SK-N-SH treated with all-trans-retinoic acid at 6 μM for 48 hours (cell line): ENCODE data around the gene ID4.

ENCODE experiments used
- ATAC-seq: fragments of 200-7000 bp; cut with Tn5 transposase; 3 replicates; pipeline ENCODE4 v1.9.1; 2020; ENCODE audit warnings: mild to moderate bottlenecking, moderate library complexity
- ARNTL ChIP-seq: fragments of 450-650 bp; formaldehyde crosslinking; IDR thresholded peaks from 2 replicates; pipeline ENCODE4 v1.5.0; 2020; ENCODE audit warnings: low read depth, mild to moderate bottlenecking, moderate library complexity, borderline replicate concordance
- CSDC2 ChIP-seq: fragments of 250-450 bp; sonication (Bioruptor Pico); IDR thresholded peaks from 2 replicates; pipeline ENCODE4 v1.5.0; 2020; ENCODE audit warnings: mild to moderate bottlenecking, moderate library complexity
- ESRRG ChIP-seq: fragments of 250-450 bp; sonication (Bioruptor Pico); IDR thresholded peaks from 2 replicates; pipeline ENCODE4 v1.6.1; 2021; ENCODE audit warnings: mild to moderate bottlenecking
- GLIS3 ChIP-seq: fragments of 250-450 bp; sonication (Bioruptor Pico); IDR thresholded peaks from 2 replicates; pipeline ENCODE4 v1.5.0; 2020; ENCODE audit warnings: mild to moderate bottlenecking, moderate library complexity
- OSR1 ChIP-seq: fragments of 250-450 bp; sonication (Bioruptor Pico); IDR thresholded peaks from 2 replicates; pipeline ENCODE4 v1.8.0; 2022; ENCODE audit warnings: moderate library complexity, mild to moderate bottlenecking, inconsistent platforms
- RARB ChIP-seq: fragments of 250-450 bp; sonication (Bioruptor Pico); IDR thresholded peaks from 2 replicates; pipeline ENCODE4 v1.8.0; 2021; ENCODE audit warnings: mild to moderate bottlenecking, moderate library complexity
- SNAI2 ChIP-seq: fragments of 250-450 bp; sonication (Bioruptor Pico); IDR thresholded peaks from 2 replicates; pipeline ENCODE4 v1.5.0; 2020; ENCODE audit warnings: mild to moderate bottlenecking, moderate library complexity
- TCF4 ChIP-seq: fragments of 250-450 bp; sonication (Bioruptor Pico); IDR thresholded peaks from 2 replicates; pipeline ENCODE4 v1.8.0; 2021; ENCODE audit warnings: mild to moderate bottlenecking, moderate library complexity, borderline replicate concordance
- ZC3H10 ChIP-seq: fragments of 250-450 bp; sonication (Bioruptor Pico); IDR thresholded peaks from 2 replicates; pipeline ENCODE4 v1.5.1; 2021; ENCODE audit warnings: mild to moderate bottlenecking, moderate library complexity
- ZFP3 ChIP-seq: fragments of 250-450 bp; sonication (Bioruptor Pico); IDR thresholded peaks from 2 replicates; pipeline ENCODE4 v1.5.0; 2020; ENCODE audit warnings: mild to moderate bottlenecking, moderate library complexity
- ZFP30 ChIP-seq: fragments of 450-650 bp; formaldehyde crosslinking; IDR thresholded peaks from 2 replicates; pipeline ENCODE4 v1.5.0; 2022; ENCODE audit warnings: mild to moderate bottlenecking, moderate library complexity
- ZNF565 ChIP-seq: fragments of 450-650 bp; formaldehyde crosslinking; conservative IDR thresholded peaks from 2 replicates; pipeline ENCODE4 v1.5.0; 2020; ENCODE audit warnings: low read depth, mild to moderate bottlenecking, moderate library complexity
- ZNF70 ChIP-seq: fragments of 450-650 bp; formaldehyde crosslinking; IDR thresholded peaks from 2 replicates; pipeline ENCODE4 v1.5.0; 2020; ENCODE audit warnings: mild to moderate bottlenecking, moderate library complexity
- ZNF8 ChIP-seq: fragments of 450-650 bp; formaldehyde crosslinking; IDR thresholded peaks from 2 replicates; pipeline ENCODE4 v1.5.0; 2020; ENCODE audit warnings: mild to moderate bottlenecking, moderate library complexity
- TF ChIP-seq, protein P1 (sequence below): fragments of 250-450 bp; sonication (Bioruptor Pico); IDR thresholded peaks from 2 replicates; pipeline ENCODE4 v1.8.0; 2020; ENCODE audit warnings: mild to moderate bottlenecking, moderate library complexity, borderline replicate concordance
- TF ChIP-seq, protein P2 (sequence below): fragments of 250-450 bp; sonication (Bioruptor Pico); IDR thresholded peaks from 2 replicates; pipeline ENCODE4 v1.8.0; 2021; ENCODE audit warnings: low read depth, mild to moderate bottlenecking, moderate library complexity, borderline replicate concordance
- TF ChIP-seq, protein P3 (sequence below): fragments of 250-450 bp; sonication (Bioruptor Pico); IDR thresholded peaks from 2 replicates; pipeline ENCODE4 v1.5.0; 2020; ENCODE audit warnings: mild to moderate bottlenecking, moderate library complexity
- TF ChIP-seq, protein P4 (sequence below): fragments of 250-450 bp; sonication (Bioruptor Pico); IDR thresholded peaks from 2 replicates; pipeline ENCODE4 v1.5.1; 2020; ENCODE audit warnings: low read depth, mild to moderate bottlenecking, moderate library complexity
- TF ChIP-seq, protein P5 (sequence below): fragments of 250-450 bp; sonication (Bioruptor Pico); IDR thresholded peaks from 2 replicates; pipeline ENCODE4 v1.5.1; 2021; ENCODE audit warnings: mild to moderate bottlenecking, moderate library complexity

ID4 gene

DNA sequence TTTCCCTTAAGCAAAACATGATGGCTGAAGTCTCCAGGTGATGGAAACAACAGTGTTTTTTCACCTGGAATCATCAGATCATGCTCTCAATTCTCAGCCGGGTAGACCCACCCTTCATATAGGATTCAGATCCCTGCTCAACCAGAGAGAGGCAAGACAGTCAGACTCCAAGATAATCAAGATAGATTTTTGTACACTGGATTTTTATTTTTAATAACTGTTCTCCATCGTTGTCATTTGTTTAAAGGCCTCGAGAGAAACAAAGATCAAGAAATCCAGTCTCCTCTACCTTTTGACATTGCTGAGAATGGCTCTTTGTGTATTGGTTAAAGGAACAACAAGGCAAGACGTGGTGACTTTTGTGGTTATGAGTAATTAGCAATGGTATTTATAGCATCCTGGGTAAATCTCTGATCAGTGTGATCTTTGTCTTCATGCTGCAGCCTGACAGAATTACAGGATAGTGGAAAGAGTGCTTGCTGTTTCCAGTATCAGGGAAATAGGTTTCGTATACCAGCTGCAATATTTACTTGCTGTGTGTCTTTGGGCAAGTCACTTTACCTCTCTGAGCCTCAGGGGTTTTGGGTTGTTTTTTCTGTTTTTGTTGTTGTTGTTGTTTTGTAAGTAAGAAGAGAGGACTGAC lies 29.9 kb downstream of the ID4 start:
- ATAC-seq, result peak; percentile 74
- TF ChIP-seq SNAI2 (no peak), RARB (CRISPR knock-in tag) (no peak), ARNTL (CRISPR knock-in tag) (no peak), ZNF8 (CRISPR knock-in tag) (no peak), ZFP3 (CRISPR knock-in tag) (no peak), OSR1 (CRISPR knock-in tag) (no peak), CSDC2 (CRISPR knock-in tag) (no peak), ZNF565 (CRISPR knock-in tag) (no peak)
- TF ChIP-seq, protein P1, sequence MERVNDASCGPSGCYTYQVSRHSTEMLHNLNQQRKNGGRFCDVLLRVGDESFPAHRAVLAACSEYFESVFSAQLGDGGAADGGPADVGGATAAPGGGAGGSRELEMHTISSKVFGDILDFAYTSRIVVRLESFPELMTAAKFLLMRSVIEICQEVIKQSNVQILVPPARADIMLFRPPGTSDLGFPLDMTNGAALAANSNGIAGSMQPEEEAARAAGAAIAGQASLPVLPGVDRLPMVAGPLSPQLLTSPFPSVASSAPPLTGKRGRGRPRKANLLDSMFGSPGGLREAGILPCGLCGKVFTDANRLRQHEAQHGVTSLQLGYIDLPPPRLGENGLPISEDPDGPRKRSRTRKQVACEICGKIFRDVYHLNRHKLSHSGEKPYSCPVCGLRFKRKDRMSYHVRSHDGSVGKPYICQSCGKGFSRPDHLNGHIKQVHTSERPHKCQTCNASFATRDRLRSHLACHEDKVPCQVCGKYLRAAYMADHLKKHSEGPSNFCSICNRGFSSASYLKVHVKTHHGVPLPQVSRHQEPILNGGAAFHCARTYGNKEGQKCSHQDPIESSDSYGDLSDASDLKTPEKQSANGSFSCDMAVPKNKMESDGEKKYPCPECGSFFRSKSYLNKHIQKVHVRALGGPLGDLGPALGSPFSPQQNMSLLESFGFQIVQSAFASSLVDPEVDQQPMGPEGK (CRISPR knock-in tag), result no peak

DNA sequence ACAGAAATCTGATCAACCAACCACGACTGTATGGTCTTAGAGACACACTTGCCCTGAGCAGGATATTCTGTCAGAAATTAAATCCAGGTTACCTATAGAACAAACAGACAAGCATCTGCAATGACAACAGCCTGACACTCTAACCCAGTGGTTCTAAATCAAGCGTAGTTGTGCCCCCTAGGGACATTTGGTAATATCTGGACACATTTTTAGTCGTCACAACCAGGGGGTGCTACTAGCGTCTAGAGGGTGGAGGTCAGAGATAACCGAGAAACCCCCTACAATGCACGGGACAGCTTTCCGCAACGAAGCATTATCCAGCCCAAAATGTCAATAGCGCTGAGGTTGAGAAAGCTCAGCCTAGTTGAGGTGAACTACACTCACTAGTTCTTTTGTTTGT lies 32.3 kb downstream of the ID4 start:
- no peak for ATAC-seq
- TF ChIP-seq OSR1 (CRISPR knock-in tag) (no peak), ARNTL (CRISPR knock-in tag) (no peak)

DNA sequence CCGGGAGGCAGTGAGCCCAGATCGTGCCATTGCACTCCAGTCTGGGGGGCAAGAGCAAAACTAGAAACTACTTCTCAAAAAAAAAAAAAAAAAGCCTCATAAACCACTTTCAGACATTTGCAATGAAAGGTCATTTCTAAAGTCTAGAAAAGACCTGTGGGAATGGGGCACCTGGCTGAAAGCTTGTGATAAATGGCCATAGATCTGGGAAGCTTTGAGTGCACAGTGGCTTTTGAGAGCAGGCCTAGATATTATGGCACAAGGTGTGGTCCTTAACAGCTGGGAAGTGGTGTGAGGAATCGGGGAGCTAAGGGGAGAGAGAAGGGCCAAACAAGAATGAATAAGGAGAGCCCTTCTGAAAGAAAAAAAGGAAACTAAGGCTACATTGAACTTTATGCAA lies 33.2 kb downstream of the ID4 start:
- ATAC-seq, result no peak
- TF ChIP-seq ARNTL (CRISPR knock-in tag) (no peak), CSDC2 (CRISPR knock-in tag) (no peak), ZC3H10 (no peak), ZNF70 (no peak), ZFP30 (CRISPR knock-in tag) (no peak), ZFP3 (CRISPR knock-in tag) (no peak), OSR1 (CRISPR knock-in tag) (no peak), TCF4 (CRISPR knock-in tag) (no peak), ZNF8 (CRISPR knock-in tag) (no peak), GLIS3 (CRISPR knock-in tag) (no peak), ESRRG (CRISPR knock-in tag) (no peak), ZNF565 (CRISPR knock-in tag) (no peak), SNAI2 (no peak)
- TF ChIP-seq, protein P2, sequence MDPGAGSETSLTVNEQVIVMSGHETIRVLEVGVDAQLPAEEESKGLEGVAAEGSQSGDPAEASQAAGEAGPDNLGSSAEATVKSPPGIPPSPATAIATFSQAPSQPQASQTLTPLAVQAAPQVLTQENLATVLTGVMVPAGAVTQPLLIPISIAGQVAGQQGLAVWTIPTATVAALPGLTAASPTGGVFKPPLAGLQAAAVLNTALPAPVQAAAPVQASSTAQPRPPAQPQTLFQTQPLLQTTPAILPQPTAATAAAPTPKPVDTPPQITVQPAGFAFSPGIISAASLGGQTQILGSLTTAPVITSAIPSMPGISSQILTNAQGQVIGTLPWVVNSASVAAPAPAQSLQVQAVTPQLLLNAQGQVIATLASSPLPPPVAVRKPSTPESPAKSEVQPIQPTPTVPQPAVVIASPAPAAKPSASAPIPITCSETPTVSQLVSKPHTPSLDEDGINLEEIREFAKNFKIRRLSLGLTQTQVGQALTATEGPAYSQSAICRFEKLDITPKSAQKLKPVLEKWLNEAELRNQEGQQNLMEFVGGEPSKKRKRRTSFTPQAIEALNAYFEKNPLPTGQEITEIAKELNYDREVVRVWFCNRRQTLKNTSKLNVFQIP (CRISPR knock-in tag), result no peak
- TF ChIP-seq, protein P1 (CRISPR knock-in tag), result no peak
- TF ChIP-seq, protein P3, sequence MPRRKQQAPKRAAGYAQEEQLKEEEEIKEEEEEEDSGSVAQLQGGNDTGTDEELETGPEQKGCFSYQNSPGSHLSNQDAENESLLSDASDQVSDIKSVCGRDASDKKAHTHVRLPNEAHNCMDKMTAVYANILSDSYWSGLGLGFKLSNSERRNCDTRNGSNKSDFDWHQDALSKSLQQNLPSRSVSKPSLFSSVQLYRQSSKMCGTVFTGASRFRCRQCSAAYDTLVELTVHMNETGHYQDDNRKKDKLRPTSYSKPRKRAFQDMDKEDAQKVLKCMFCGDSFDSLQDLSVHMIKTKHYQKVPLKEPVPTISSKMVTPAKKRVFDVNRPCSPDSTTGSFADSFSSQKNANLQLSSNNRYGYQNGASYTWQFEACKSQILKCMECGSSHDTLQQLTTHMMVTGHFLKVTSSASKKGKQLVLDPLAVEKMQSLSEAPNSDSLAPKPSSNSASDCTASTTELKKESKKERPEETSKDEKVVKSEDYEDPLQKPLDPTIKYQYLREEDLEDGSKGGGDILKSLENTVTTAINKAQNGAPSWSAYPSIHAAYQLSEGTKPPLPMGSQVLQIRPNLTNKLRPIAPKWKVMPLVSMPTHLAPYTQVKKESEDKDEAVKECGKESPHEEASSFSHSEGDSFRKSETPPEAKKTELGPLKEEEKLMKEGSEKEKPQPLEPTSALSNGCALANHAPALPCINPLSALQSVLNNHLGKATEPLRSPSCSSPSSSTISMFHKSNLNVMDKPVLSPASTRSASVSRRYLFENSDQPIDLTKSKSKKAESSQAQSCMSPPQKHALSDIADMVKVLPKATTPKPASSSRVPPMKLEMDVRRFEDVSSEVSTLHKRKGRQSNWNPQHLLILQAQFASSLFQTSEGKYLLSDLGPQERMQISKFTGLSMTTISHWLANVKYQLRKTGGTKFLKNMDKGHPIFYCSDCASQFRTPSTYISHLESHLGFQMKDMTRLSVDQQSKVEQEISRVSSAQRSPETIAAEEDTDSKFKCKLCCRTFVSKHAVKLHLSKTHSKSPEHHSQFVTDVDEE (CRISPR knock-in tag), result no peak
- TF ChIP-seq, protein P4, sequence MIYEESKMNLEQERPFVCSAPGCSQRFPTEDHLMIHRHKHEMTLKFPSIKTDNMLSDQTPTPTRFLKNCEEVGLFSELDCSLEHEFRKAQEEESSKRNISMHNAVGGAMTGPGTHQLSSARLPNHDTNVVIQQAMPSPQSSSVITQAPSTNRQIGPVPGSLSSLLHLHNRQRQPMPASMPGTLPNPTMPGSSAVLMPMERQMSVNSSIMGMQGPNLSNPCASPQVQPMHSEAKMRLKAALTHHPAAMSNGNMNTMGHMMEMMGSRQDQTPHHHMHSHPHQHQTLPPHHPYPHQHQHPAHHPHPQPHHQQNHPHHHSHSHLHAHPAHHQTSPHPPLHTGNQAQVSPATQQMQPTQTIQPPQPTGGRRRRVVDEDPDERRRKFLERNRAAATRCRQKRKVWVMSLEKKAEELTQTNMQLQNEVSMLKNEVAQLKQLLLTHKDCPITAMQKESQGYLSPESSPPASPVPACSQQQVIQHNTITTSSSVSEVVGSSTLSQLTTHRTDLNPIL (CRISPR knock-in tag), result no peak
- TF ChIP-seq, protein P5, sequence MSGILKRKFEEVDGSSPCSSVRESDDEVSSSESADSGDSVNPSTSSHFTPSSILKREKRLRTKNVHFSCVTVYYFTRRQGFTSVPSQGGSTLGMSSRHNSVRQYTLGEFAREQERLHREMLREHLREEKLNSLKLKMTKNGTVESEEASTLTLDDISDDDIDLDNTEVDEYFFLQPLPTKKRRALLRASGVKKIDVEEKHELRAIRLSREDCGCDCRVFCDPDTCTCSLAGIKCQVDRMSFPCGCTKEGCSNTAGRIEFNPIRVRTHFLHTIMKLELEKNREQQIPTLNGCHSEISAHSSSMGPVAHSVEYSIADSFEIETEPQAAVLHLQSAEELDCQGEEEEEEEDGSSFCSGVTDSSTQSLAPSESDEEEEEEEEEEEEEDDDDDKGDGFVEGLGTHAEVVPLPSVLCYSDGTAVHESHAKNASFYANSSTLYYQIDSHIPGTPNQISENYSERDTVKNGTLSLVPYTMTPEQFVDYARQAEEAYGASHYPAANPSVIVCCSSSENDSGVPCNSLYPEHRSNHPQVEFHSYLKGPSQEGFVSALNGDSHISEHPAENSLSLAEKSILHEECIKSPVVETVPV (CRISPR knock-in tag), result no peak
- TF ChIP-seq, all 23 proteins: peak for 0
